ENCODE data around the gene CNIH1. TPM values are rescaled to one million over a fixed set of nuclear protein-coding genes. Genes with fewer than 3 reads are reported as not detected.

CNIH1 gene
- total and polyA plus RNA-seq, 12 donors, result 24.5 to 328 (median 105) TPM

- H3K36me3 ChIP-seq (replicated peaks in 1 of 2), result peaks cover 0 to 14% of the 10 kb centered on the region in 2 donors
- peaks cover 0 to 42% of the 10 kb centered on the region in 2 donors for H3K4me1 ChIP-seq (replicated peaks in 1 of 2)
- H3K27ac ChIP-seq, result no peak overlapping the region
- H3K9me3 ChIP-seq (replicated peaks in 1 of 3), result peaks cover 0 to 7% (median 0%) of the 10 kb centered on the region in 3 donors
- H3K4me3 ChIP-seq, result no peak overlapping the region
- TF ChIP-seq, protein P1, sequence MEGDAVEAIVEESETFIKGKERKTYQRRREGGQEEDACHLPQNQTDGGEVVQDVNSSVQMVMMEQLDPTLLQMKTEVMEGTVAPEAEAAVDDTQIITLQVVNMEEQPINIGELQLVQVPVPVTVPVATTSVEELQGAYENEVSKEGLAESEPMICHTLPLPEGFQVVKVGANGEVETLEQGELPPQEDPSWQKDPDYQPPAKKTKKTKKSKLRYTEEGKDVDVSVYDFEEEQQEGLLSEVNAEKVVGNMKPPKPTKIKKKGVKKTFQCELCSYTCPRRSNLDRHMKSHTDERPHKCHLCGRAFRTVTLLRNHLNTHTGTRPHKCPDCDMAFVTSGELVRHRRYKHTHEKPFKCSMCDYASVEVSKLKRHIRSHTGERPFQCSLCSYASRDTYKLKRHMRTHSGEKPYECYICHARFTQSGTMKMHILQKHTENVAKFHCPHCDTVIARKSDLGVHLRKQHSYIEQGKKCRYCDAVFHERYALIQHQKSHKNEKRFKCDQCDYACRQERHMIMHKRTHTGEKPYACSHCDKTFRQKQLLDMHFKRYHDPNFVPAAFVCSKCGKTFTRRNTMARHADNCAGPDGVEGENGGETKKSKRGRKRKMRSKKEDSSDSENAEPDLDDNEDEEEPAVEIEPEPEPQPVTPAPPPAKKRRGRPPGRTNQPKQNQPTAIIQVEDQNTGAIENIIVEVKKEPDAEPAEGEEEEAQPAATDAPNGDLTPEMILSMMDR (IDR thresholded peaks at IDR 0.05), result no peak
- TF ChIP-seq POLR2A (IDR thresholded peaks at IDR 0.05), result no peak
- DNase-seq, result no peak
- intact Hi-C loops (cut with DNase I), result no loop called here
- WGBS, 4 donors, result 80 to 94% (median 91%) methylated on average over 2 of the region's 2 CpGs
- H3K27me3 ChIP-seq, result no peaks in the 10 kb centered on the region
Measured at GRCh38 chr14:54481695-54482094, 40.5 kb upstream of the CNIH1 start.

- Histone ChIP-seq H3K27ac (no peak overlapping the region), H3K4me3 (no peak overlapping the region), H3K27me3 (no peaks in the 10 kb centered on the region), H3K36me3 (replicated peaks in 1 of 2) (peaks cover 0 to 14% of the 10 kb centered on the region in 2 donors), H3K4me1 (replicated peaks in 1 of 2) (peaks cover 0 to 35% of the 10 kb centered on the region in 2 donors), H3K9me3 (replicated peaks in 1 of 3) (peaks cover 0 to 7% (median 0%) of the 10 kb centered on the region in 3 donors)
- intact Hi-C loops (cut with DNase I), result no loop called here
- TF ChIP-seq, protein P1 (IDR thresholded peaks at IDR 0.05), result no peak
- TF ChIP-seq POLR2A (IDR thresholded peaks at IDR 0.05), result no peak
- no peak for DNase-seq
- WGBS, 4 donors, result 88 to 93% (median 91%) methylated on average over 4 of the region's 4 CpGs
Measured at GRCh38 chr14:54480830-54481562, 39.8 kb upstream of the CNIH1 start.

- DNase-seq, result no peak
- peaks cover 0 to 7% (median 0%) of the 10 kb centered on the region in 3 donors for H3K9me3 ChIP-seq (replicated peaks in 1 of 3)
- no peaks in the 10 kb centered on the region for H3K27me3 ChIP-seq
- intact Hi-C loops (cut with DNase I), result no loop called here
- peaks cover 0 to 13% of the 10 kb centered on the region in 2 donors for H3K4me1 ChIP-seq (replicated peaks in 1 of 2)
- TF ChIP-seq, protein P1 (IDR thresholded peaks at IDR 0.05), result no peak
- TF ChIP-seq POLR2A (IDR thresholded peaks at IDR 0.05), result no peak
- peaks cover 0 to 14% of the 10 kb centered on the region in 2 donors for H3K36me3 ChIP-seq (replicated peaks in 1 of 2)
- H3K4me3 ChIP-seq, result no peak overlapping the region
- H3K27ac ChIP-seq, result no peak overlapping the region
- WGBS, 4 donors, result 76 to 91% (median 86%) methylated on average over 3 of the region's 3 CpGs
Measured at GRCh38 chr14:54478636-54479215, 37.6 kb upstream of the CNIH1 start.

DNA sequence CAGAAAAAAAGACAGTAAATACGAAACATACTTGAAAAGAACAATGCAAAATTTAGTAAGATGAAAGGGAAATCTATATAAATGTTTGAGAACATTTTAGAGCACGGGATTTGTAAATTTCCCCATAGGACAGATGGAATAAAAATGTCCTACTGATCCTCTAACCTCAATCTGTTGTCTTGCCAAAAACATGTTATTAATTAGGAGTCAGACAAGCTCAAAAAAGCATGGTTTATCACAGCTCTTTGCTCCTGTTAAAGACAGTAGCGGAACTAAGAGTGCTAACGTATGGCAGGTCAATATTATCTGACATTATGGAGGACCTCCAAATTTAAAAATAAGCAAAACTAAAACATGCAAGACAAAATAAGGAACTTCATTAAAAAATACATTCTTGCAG is 34.7 kb upstream of the CNIH1 start:
- 92 to 96% (median 93%) methylated on average over 4 of the region's 4 CpGs for WGBS, 4 donors

More for the DNA sequence above, 34.7 kb upstream of the CNIH1 start:
- Histone ChIP-seq H3K4me1 (replicated peaks in 1 of 2) (peaks cover 0 to 16% of the 10 kb centered on the region in 2 donors), H3K27me3 (no peaks in the 10 kb centered on the region), H3K4me3 (no peak overlapping the region), H3K9me3 (replicated peaks in 1 of 3) (peaks cover 0 to 7% (median 0%) of the 10 kb centered on the region in 3 donors), H3K36me3 (replicated peaks in 1 of 2) (peaks cover 0 to 14% of the 10 kb centered on the region in 2 donors), H3K27ac (no peak overlapping the region)
- intact Hi-C loops (cut with DNase I), result no loop called here
- DNase-seq, result no peak
- TF ChIP-seq, protein P1 (IDR thresholded peaks at IDR 0.05), result no peak
